Measurements from ENCODE around the gene IDH2. TPM values are rescaled to one million over a fixed set of nuclear protein-coding genes. Genes with fewer than 3 reads are reported as not detected.

IDH2 gene
- total and polyA plus RNA-seq, 2 of the 4 experiments (the other 2 are of a cell fraction): 84.9 to 118 TPM

GRCh38 chr15:90047956-90048575, 54.2 kb downstream of the IDH2 start:
- Histone ChIP-seq H4K20me1 (ENCODE audit: insufficient read depth, low read length) (peaks cover 36% of the 10 kb centered on the region), H3K18ac (ENCODE audit: low read depth, low read length) (no peak overlapping the region), H2AFZ (replicated peaks; ENCODE audit: low read length, poor library complexity) (no peak overlapping the region), H3K9ac (ENCODE audit: low read depth, low read length) (no peak overlapping the region), H4K8ac (ENCODE audit: low read depth in 2 of 2, low read length in 2 of 2) (no peak overlapping the region), H4K91ac (ENCODE audit: insufficient read depth, low read depth, low read length) (no peak overlapping the region), H3K56ac (ENCODE audit: extremely low read depth, insufficient read depth, low read length) (no peak overlapping the region), H3K79me1 (ENCODE audit: low read depth in 1 of 2, low read length in 2 of 2) (peaks cover 21 to 69% of the 10 kb centered on the region in 2 experiments), H3K9me3 (ENCODE audit: control insufficient read depth, insufficient read depth, low read length) (no peaks in the 10 kb centered on the region), H3K23ac (ENCODE audit: low read depth, low read length) (no peak overlapping the region), H2BK120ac (ENCODE audit: low read depth, low read length) (no peak overlapping the region), H3K27ac (ENCODE audit: insufficient read depth, low read length) (no peak overlapping the region), H4K5ac (ENCODE audit: low read depth, low read length) (no peak overlapping the region), H3K9me1 (ENCODE audit: insufficient read depth, low read length) (peaks cover 30% of the 10 kb centered on the region), H3K4me2 (ENCODE audit: low read depth, low read length) (no peak overlapping the region), H2AK9ac (replicated peaks; ENCODE audit: low read depth, low read length, poor library complexity) (no peak overlapping the region), H2BK5ac (ENCODE audit: low read depth, low read length, poor library complexity, severe bottlenecking) (no peak overlapping the region), H3K27me3 (ENCODE audit: control insufficient read depth, insufficient read depth, low read length) (no peaks in the 10 kb centered on the region), H2BK15ac (ENCODE audit: low read depth, low read length) (no peak overlapping the region), H3K14ac (replicated peaks; ENCODE audit: low read depth, low read length) (no peak overlapping the region), H2BK20ac (ENCODE audit: low read depth, low read length) (no peak overlapping the region), H3K4me1 (ENCODE audit: control insufficient read depth, insufficient read depth, low read length) (peaks cover 6% of the 10 kb centered on the region), H3K36me3 (ENCODE audit: control insufficient read depth, insufficient read depth, low read length) (no peaks in the 10 kb centered on the region), H2AK5ac (ENCODE audit: low read depth, low read length) (no peak overlapping the region), H3K4me3 (ENCODE audit: insufficient read depth, low read depth, low read length) (no peak overlapping the region), H3K4ac (ENCODE audit: low read depth, low read length) (no peak overlapping the region)
- no TSS peak for BruUV-seq (replicated peaks)
- ATAC-seq (ENCODE audit: low read depth): no peak
- no peak for TF ChIP-seq BHLHE40 (IDR thresholded peaks at IDR 0.05; ENCODE audit: low read depth, low read length)
- TF ChIP-seq ELK1 (IDR thresholded peaks at IDR 0.05; ENCODE audit: borderline replicate concordance, low read depth, low read length): no peak
- TF ChIP-seq MAZ (IDR thresholded peaks at IDR 0.05; ENCODE audit: borderline replicate concordance, low read depth, low read length): no peak
- TF ChIP-seq CHD1 (IDR thresholded peaks at IDR 0.05; ENCODE audit: low read depth, low read length): no peak
- no peak for TF ChIP-seq MAFK (IDR thresholded peaks at IDR 0.05; ENCODE audit: low read depth, low read length)
- no peak for TF ChIP-seq USF2 (IDR thresholded peaks at IDR 0.05; ENCODE audit: low read depth, low read length)
- TF ChIP-seq NFE2L2 (IDR thresholded peaks at IDR 0.05; ENCODE audit: low read depth, low read length): no peak
- dilution Hi-C loops (cut with HindIII; ENCODE audit: low sequenced_read_pairs, unreplicated experiment): no loop called here
- 73% methylated on average over 3 of the region's 9 CpGs; no CpG with 5 or more reads in 1 of the 2 experiments for WGBS, 2 experiments (ENCODE audit: extremely low coverage in 2 of 2, insufficient read length in 1 of 2)
- in situ Hi-C loops (cut with MboI; ENCODE audit: low sequenced_read_pairs): no loop called here
- CTCF ChIA-PET: interaction anchor here (1.4 kb wide), 1 partner anchor 11 kb away, joined by 3 read pairs; no protein-coding TSS in a partner anchor
- intact Hi-C loops (cut with micrococcal nuclease): no loop called here
- POLR2A ChIA-PET (ENCODE audit: unreplicated experiment): no interaction called here
- DNase-seq: no peak
